Lung microvascular endothelial cell (primary cell): ENCODE data around the gene GLO1. TPM values are rescaled to one million over a fixed set of nuclear protein-coding genes. Genes with fewer than 3 reads are reported as not detected.

Experiments used
- DNase-seq, 2 donors: peaks; one replicate each; pipeline versions ENCODE4 v3.0.0 to v3.0.0-alpha.2; 2010; ENCODE audit warnings: low read depth in 2 of 2
- total RNA-seq: library from RNA; depleted of rRNA; stranded (reverse); fragments of >200 nt; gene quantifications from 2 replicates; pipeline ENCODE4 v1.2.1, GENCODE V29; 2014

GLO1 gene
- total RNA-seq, 1 donor from 2014 or later: 76.0 TPM

- peak; percentile 58 to 79 for DNase-seq
Measured at GRCh38 chr6:38671885-38672467, 31.0 kb downstream of the GLO1 start.

DNA sequence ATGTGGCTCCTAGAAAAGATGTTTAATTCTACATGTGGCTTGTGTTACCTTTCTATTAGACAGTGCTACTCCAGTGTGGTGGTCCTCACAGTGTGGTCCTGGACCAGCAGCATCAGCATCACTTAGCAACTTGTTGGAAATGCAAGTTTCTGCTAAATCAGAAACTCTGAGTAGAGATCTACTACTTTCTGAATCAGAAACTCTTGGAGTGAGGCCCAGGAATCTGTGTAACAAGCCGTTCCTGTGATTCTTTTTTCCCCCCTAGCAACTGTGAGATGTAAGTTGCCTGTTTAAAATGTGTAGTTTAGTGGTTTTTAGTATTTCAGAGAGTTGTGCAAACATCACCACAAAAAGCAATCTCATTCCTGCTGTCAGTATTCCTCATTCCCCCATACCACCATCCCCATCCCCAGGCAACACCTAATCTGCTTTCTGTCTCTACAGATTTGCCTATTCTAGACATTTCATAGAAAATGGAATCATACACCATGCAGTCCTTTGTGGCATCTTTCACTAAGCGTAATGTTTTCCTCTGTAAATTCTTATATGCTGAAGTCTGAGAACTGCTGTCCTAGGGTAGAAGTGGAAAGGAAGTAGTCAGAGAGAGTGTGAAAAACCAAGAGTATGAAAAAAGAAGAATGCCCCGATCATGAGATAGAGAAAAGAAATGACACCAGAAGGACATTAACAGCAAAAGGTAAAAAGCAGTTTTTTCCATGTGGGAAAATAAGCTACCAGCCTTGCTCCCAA lies 44.4 kb downstream of the GLO1 start:
- DNase-seq: no peak

GRCh38 chr6:38656896-38657295 lies 46.0 kb downstream of the GLO1 start:
- DNase-seq: no peak

GRCh38 chr6:38654263-38654662 lies 48.7 kb downstream of the GLO1 start:
- DNase-seq: no peak

GRCh38 chr6:38651121-38651784 lies 51.7 kb downstream of the GLO1 start:
- DNase-seq: no peak

DNA sequence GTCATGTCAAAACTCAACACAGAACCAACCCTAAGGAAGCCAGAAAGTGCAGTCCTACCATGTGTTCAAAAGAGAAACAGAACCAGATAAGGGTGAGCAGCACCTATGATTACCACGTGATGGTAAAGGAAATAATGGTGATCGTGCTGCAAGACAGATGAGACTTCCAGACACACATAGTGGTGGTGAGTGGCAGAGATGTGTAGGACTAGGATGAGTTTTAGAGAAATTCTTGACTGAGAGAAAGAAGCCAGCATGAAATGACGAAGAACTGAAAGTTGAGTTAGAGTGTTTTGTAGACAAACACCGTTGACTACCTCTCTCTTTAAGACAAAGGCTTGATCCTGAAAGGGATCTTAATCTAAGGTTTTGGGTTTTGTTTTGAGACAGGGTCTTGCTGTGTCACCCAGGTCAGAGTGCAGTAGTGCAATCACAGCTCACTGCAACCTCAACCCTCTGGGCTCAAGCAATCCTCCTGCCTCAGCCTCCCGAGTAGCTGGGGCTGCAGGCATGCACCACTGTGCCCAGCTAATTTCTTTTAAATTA lies 52.7 kb downstream of the GLO1 start:
- DNase-seq: no peak

- no peak for DNase-seq
Measured at GRCh38 chr6:38649744-38650143, 53.2 kb downstream of the GLO1 start.

GRCh38 chr6:38648629-38649028 lies 54.3 kb downstream of the GLO1 start:
- DNase-seq: no peak

DNA sequence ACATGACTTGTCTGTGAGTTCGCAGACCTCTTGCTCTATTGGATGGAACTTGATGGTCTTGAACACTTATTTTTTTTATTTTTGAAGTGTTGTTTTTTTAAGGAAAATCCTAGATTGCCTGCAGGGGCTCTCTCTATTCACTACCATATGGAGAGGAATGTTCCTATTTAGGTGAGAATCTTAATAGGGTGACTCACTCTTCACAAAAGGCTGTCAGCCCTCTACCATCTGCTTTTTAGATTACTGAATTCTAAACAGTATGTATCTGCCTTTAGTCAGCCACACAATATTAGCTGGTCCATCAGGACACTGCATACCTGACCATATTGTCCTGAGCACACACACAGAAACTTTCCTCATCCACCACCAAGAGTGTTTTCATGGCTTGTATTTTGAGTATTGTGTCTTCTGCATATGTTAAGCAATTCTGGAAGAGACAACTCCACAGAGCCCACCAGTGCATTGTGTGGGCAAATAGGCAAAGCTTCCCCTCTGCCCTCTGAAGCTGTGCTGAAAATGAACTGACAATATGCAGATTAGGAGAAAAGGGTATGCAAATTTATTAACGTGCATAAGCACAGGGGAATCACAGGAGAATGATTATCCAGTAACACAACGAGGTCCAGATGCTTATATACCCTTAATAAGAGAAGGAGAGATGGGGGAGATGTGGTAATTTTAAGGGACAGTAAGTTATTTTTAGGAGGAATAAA lies 56.6 kb downstream of the GLO1 start:
- no peak for DNase-seq

DNA sequence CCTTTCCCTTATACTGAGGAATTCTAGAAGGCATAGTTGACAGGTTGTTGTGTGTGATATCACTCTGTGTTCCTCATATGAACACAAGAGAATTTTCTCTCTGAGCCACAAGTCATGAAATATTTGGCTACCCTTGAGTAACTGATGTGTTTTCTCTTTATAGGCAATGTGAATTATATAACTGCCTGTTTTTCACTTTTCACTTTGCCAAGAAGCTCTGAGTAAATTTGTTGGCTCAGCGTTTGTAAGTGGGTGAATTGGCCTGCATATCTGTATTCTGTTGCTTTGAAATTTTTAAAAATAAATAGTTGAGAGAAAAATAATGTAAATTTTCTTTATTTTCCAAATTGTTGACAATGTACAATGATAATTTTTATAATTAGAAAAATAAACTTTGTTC lies 58.0 kb downstream of the GLO1 start:
- DNase-seq: no peak

DNA sequence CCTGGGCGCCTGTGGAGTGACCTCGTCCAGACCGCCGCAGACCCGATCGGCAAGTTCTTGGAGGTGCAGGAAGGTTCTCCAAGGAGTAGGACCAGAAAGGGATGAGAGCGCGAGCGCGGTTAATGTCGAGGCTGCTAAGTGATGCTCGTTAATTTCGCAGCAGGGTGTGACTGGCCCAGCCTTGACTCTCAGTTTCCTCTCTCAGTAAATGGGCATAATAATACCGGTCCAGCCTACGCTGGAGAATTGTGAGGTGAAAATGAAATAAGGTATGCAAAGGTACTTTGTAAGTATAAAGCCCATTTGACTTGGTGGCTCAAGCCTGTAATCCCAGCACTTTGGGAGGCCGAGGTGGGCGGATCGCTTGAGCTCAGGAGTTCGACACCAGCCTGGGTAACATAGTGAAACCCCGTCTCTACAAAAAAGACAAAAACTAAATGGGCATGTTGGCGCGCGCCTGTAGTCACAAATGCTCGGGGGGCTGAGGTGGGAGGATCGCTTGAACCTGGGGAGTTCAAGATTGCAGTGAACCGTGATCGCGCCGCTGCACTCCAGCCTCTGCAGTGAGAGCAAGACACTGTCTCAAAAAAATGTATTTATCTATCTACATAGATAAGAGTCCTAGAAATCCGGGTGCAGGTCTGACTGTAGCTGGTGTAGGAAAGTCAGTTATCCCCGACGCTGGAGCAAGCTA lies 62.6 kb downstream of the GLO1 start:
- DNase-seq: peak in 1 of 2 donors; percentile 2

- peak; percentile 87 to 91 for DNase-seq
Measured at GRCh38 chr6:38639498-38640215, 63.3 kb downstream of the GLO1 start, which contains the start of gene BTBD9. Gene BTBD9 (minus strand): TSS chr6:38639929.

- DNase-seq: peak; percentile 51 to 58
Measured at GRCh38 chr6:38638941-38639497, 63.9 kb downstream of the GLO1 start.

DNA sequence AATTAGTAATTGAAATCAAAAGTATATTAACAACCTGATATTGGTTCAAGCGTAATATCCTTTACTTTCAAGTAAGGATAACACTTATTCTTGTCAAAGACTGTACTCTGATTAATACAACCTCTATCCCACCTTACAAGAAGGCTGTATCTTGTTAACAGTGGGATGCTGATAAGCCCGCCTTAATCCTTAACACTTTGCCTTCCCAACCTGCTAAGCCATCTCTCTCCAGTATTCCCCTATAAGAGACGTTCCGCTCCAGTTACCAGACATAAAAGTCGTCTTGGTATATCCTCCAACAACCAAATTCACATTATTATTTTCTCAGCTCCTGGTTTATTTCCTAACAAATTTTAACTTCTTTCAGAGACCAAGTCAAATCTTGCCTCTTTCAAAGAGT lies 65.2 kb downstream of the GLO1 start:
- DNase-seq: no peak

DNA sequence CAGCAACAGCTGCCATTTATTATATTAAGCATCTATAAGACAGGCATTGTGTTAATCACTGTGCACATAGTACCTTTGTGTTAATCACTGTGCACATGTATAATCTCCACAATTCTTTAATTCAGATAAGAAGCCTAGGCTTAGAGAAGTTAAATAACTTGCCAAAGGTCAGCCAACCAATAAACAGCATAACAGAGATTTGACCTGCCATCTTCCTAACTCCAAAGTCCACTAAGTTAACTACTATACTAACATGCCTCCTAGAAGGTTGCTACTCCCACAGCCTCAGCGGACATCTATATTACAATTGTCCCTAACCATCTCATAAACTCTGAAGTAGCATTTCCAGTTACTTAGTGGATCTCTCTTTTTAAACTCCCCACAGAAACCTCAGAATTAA lies 66.9 kb downstream of the GLO1 start:
- no peak for DNase-seq

- DNase-seq: peak in 1 of 2 donors; percentile 5
Measured at GRCh38 chr6:38634518-38634917, 68.4 kb downstream of the GLO1 start.

DNA sequence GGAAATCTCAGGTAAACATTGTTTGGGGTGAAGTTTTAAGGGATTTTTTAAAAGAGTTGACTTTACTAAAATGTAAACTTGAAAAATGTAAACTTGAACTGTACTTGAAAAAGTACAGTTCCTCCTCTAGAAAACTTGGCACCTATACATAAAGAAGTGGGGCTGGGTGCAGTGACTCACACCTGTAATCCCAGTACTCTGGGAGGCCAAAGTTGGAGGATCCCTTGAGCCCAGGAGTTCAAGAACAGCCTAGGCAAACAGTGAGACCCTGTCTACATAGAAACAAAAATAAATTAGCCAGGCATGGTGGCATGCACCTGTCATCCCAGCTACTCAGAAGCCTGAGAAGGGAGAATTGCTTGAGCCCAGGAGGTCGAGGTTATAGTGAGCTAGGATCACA lies 70.5 kb downstream of the GLO1 start:
- DNase-seq: no peak

DNA sequence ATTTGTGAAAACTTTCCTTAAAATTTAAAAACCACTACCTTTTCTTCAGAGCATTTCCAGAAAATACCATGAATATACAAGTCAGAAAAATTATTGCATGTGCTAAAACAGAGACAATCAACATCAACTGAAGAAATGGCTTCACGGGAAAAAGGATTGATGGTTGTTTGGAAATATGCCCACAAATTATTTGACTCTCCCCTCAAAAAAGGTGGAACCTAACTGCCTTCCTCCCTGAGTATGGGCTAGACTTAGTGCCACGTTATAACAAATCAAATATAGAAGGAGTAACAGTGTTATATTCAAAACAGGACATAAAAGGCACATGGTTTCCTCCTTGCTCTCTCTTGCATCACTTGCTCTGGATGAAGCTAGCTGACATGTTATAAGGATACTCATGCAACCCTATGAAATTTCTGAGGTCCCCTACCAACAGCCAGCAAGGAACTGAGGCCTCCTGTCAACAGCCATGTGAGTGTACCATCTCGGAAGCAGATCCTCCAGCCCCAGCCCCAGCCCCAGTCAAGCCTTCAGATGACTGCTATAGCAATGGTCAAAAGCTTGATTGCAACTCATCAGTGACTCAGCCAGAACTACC lies 71.7 kb downstream of the GLO1 start:
- no peak for DNase-seq
